Effector CD8-positive, alpha-beta T cell (primary cell): ENCODE measurements around the gene IPMK.
"Not testable (repeated sequence)": the region's sequence is repeated elsewhere in the genome, so short reads cannot be mapped to it uniquely, and the experiment has no call there.

ENCODE experiments used
- DNase-seq: peaks from one replicate; lab custom pipeline; 2025; lab: John Stamatoyannopoulos, UW

Gene IPMK

GRCh38 chr10:58266826-58267712 lies 625 bp downstream of the IPMK start:
- DNase-seq, result peak; percentile 36

- DNase-seq, result no peak
Observed at GRCh38 chr10:58266003-58266825, 1.5 kb downstream of the IPMK start.

- DNase-seq, result no peak
Observed at GRCh38 chr10:58265249-58265648, 2.4 kb downstream of the IPMK start.

- no peak for DNase-seq
Observed at GRCh38 chr10:58264780-58265179, 2.9 kb downstream of the IPMK start.

- no peak for DNase-seq
Observed at GRCh38 chr10:58262766-58263165, 4.9 kb downstream of the IPMK start.

- no peak for DNase-seq
Observed at GRCh38 chr10:58260334-58260733, 7.4 kb downstream of the IPMK start.

- DNase-seq, result no peak
Observed at GRCh38 chr10:58258977-58259692, 8.6 kb downstream of the IPMK start.

GRCh38 chr10:58256013-58256780 lies 11.5 kb downstream of the IPMK start:
- not testable (repeated sequence) for DNase-seq

- no peak for DNase-seq
Observed at GRCh38 chr10:58254644-58255043, 13.1 kb downstream of the IPMK start.

GRCh38 chr10:58253184-58253583 lies 14.5 kb downstream of the IPMK start:
- DNase-seq, result no peak

- DNase-seq, result not testable (repeated sequence)
Observed at GRCh38 chr10:58244666-58245065, 23.0 kb downstream of the IPMK start.

GRCh38 chr10:58244242-58244641 lies 23.5 kb downstream of the IPMK start:
- DNase-seq, result not testable (repeated sequence)

- not testable (repeated sequence) for DNase-seq
Observed at GRCh38 chr10:58243801-58244200, 23.9 kb downstream of the IPMK start.

- no peak for DNase-seq
Observed at GRCh38 chr10:58243269-58243668, 24.4 kb downstream of the IPMK start.

- no peak for DNase-seq
Observed at GRCh38 chr10:58241346-58241745, 26.3 kb downstream of the IPMK start.

GRCh38 chr10:58240531-58240930 lies 27.2 kb downstream of the IPMK start:
- no peak for DNase-seq

- no peak for DNase-seq
Observed at GRCh38 chr10:58239561-58240169, 28.0 kb downstream of the IPMK start.

GRCh38 chr10:58237014-58237834 lies 30.5 kb downstream of the IPMK start:
- no peak for DNase-seq

GRCh38 chr10:58229856-58230255 lies 37.8 kb downstream of the IPMK start:
- not testable (repeated sequence) for DNase-seq

- DNase-seq, result no peak
Observed at GRCh38 chr10:58225654-58226053, 42.0 kb downstream of the IPMK start.
